IgD-negative memory B cell (primary cell): Measurements from ENCODE around the gene RSPH6A. TPM values are rescaled to one million over a fixed set of nuclear protein-coding genes. Genes with fewer than 3 reads are reported as not detected.

ENCODE experiments used
- H3K27ac Mint-ChIP-seq, 3 donors: one replicate each; pipeline ENCODE4 v1.8.0; 2020 to 2022; ENCODE audit warnings: mild to moderate bottlenecking in 3 of 3, mixed read lengths in 3 of 3, moderate library complexity in 1 of 3
- H3K27me3 Mint-ChIP-seq: one replicate; pipeline ENCODE4 v1.8.0; 2021; ENCODE audit warnings: mixed read lengths
- H3K36me3 Mint-ChIP-seq: one replicate; pipeline ENCODE4 v1.8.0; 2020; ENCODE audit warnings: mild to moderate bottlenecking, mixed read lengths
- H3K4me1 Mint-ChIP-seq, 3 donors: one replicate each; pipeline ENCODE4 v1.8.0; 2020 to 2022; ENCODE audit warnings: mixed read lengths in 3 of 3, mild to moderate bottlenecking in 1 of 3
- H3K4me3 Mint-ChIP-seq, 4 donors: one replicate each; pipeline ENCODE4 v1.8.0; 2020 to 2022; ENCODE audit warnings: mild to moderate bottlenecking in 4 of 4, mixed read lengths in 4 of 4, moderate library complexity in 3 of 4
- H3K9me3 Mint-ChIP-seq, 3 donors: one replicate each; pipeline ENCODE4 v1.8.0; 2020 to 2021; ENCODE audit warnings: mixed read lengths in 3 of 3, mild to moderate bottlenecking in 1 of 3
- polyA plus RNA-seq: library from polyadenylated mRNA; unstranded; fragments of 300-500 nt; fragmentation: Illumina TruSeq; gene quantifications from one replicate; pipeline ENCODE4 v1.2.3, GENCODE V29; 2021

The RSPH6A gene
- not detected for polyA plus RNA-seq

GRCh38 chr19:45814851-45815480, at the start of gene RSPH6A:
RSPH6A (minus strand) TSS chr19:45815308; CDS start chr19:45815176, 132 bp downstream.
- peaks cover 8% of the 10 kb centered on the region for H3K27me3 Mint-ChIP-seq
- no peaks in the 10 kb centered on the region for H3K9me3 Mint-ChIP-seq
- H3K4me3 Mint-ChIP-seq, result peak within 1 kb of the TSS in 1 of 4 donors; percentile 28
- H3K27ac Mint-ChIP-seq, result no peak within 1 kb of the TSS
- no peaks in the 10 kb centered on the region for H3K36me3 Mint-ChIP-seq
- peaks cover 3 to 8% (median 5%) of the 10 kb centered on the region in 3 donors for H3K4me1 Mint-ChIP-seq

GRCh38 chr19:45864629-45865082, 49.5 kb upstream of the RSPH6A start:
- peaks cover 2% of the 10 kb centered on the region for H3K36me3 Mint-ChIP-seq
- no peak overlapping the region for H3K27ac Mint-ChIP-seq
- H3K4me3 Mint-ChIP-seq, result peak overlapping the region in 3 of 4 donors; percentile 48 to 84 (median 58)
- peaks cover 14 to 20% (median 14%) of the 10 kb centered on the region in 3 donors for H3K4me1 Mint-ChIP-seq
- peaks cover 0 to 2% (median 0%) of the 10 kb centered on the region in 3 donors for H3K9me3 Mint-ChIP-seq
- peaks cover 16% of the 10 kb centered on the region for H3K27me3 Mint-ChIP-seq

- peaks cover 14 to 22% (median 14%) of the 10 kb centered on the region in 3 donors for H3K4me1 Mint-ChIP-seq
- peak within 1 kb of the TSS; percentile 89 to 99 (median 94) for H3K4me3 Mint-ChIP-seq
- H3K27ac Mint-ChIP-seq, result peak within 1 kb of the TSS; percentile 79 to 98 (median 80)
- peaks cover 0 to 2% (median 0%) of the 10 kb centered on the region in 3 donors for H3K9me3 Mint-ChIP-seq
- H3K36me3 Mint-ChIP-seq, result peaks cover 2% of the 10 kb centered on the region
- peaks cover 16% of the 10 kb centered on the region for H3K27me3 Mint-ChIP-seq
Measured at GRCh38 chr19:45863840-45864628, 48.9 kb upstream of the RSPH6A start, which contains the start of gene FOXA3. FOXA3 (plus strand) TSS chr19:45864326; CDS start chr19:45864457, 131 bp downstream.

- Mint-ChIP-seq H3K4me1 (peaks cover 14 to 22% (median 14%) of the 10 kb centered on the region in 3 donors), H3K36me3 (peaks cover 2% of the 10 kb centered on the region), H3K27me3 (peaks cover 16% of the 10 kb centered on the region), H3K9me3 (peaks cover 0 to 2% (median 0%) of the 10 kb centered on the region in 3 donors), H3K27ac (peak overlapping the region; percentile 79 to 98 (median 80)), H3K4me3 (peak overlapping the region; percentile 89 to 99 (median 94))
Measured at GRCh38 chr19:45863335-45863839, 48.3 kb upstream of the RSPH6A start.

DNA sequence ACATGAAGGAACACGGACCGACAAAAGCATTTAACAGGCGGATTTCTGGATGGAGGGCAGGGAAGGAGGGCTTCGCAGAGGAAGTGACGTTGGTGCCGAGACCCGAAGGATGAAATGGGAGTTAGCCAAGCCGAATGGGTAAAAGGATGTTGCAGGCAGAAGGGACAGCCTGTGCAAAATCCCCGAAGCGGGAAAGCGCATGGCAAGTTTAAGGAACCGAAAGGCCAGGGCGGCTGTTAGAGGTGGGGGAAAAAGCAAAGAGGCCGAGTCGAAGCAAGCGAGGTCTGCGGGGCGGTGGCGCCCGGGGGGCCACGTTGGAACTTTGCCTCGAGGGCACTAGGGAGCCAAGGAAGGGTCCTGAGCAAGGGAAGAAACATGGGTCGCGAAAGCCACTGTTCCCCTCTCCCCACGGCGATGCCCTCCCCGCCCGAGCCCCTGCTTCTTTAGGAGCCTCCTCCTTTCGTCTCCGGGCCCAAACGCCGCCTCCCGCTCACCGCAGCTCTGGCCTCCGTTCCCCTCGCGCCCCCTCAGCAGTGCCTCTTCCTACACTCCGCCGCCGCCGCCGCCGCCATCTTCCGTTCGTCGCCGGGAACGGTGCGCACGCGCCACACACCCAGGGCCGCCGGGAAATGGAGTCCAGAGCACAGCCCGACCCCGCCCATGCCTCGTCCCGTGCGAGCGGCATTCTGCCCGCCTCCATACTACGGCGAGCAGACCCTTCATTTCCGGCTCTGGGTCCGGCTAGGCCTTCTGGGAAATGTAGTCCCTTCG, 47.6 kb upstream of the RSPH6A start, which contains the start of gene SYMPK:
TSS of gene SYMPK (minus strand) at position 584 of the 771 bp plus-strand sequence. CDS start 8,652 bp downstream, outside the sequence.
- peaks cover 18 to 22% (median 18%) of the 10 kb centered on the region in 3 donors for H3K4me1 Mint-ChIP-seq
- peak within 1 kb of the TSS; percentile 89 to 99 (median 94) for H3K4me3 Mint-ChIP-seq
- H3K36me3 Mint-ChIP-seq, result no peaks in the 10 kb centered on the region
- H3K27ac Mint-ChIP-seq, result peak within 1 kb of the TSS; percentile 79 to 98 (median 80)
- H3K27me3 Mint-ChIP-seq, result peaks cover 16% of the 10 kb centered on the region
- H3K9me3 Mint-ChIP-seq, result peaks cover 0 to 2% (median 0%) of the 10 kb centered on the region in 3 donors

DNA sequence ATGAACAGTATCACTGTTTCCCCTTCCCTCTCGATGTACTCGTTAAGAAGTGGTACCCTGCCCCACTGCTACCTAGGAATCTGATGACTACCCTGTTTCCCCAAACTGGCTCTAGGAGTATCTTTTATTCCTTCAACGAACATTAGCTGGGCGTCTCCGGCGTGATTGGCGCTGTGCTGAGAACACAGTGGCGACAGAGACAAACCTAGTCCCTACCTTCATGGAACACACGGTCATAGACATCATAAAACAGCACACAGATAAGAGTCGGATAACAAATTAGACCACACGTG, 47.1 kb upstream of the RSPH6A start:
- Mint-ChIP-seq H3K27ac (peak overlapping the region; percentile 79 to 98 (median 80)), H3K9me3 (peaks cover 0 to 2% (median 0%) of the 10 kb centered on the region in 3 donors), H3K4me3 (peak overlapping the region; percentile 89 to 99 (median 94)), H3K27me3 (peaks cover 16% of the 10 kb centered on the region), H3K36me3 (no peaks in the 10 kb centered on the region), H3K4me1 (peaks cover 18 to 22% (median 18%) of the 10 kb centered on the region in 3 donors)

- peak overlapping the region; percentile 89 to 99 (median 94) for H3K4me3 Mint-ChIP-seq
- peak overlapping the region; percentile 79 to 98 (median 80) for H3K27ac Mint-ChIP-seq
- peaks cover 0 to 2% (median 0%) of the 10 kb centered on the region in 3 donors for H3K9me3 Mint-ChIP-seq
- H3K27me3 Mint-ChIP-seq, result peaks cover 16% of the 10 kb centered on the region
- peaks cover 18 to 22% (median 22%) of the 10 kb centered on the region in 3 donors for H3K4me1 Mint-ChIP-seq
- H3K36me3 Mint-ChIP-seq, result peaks cover under 1% of the 10 kb centered on the region
Measured at GRCh38 chr19:45860359-45861259, 45.5 kb upstream of the RSPH6A start.

DNA sequence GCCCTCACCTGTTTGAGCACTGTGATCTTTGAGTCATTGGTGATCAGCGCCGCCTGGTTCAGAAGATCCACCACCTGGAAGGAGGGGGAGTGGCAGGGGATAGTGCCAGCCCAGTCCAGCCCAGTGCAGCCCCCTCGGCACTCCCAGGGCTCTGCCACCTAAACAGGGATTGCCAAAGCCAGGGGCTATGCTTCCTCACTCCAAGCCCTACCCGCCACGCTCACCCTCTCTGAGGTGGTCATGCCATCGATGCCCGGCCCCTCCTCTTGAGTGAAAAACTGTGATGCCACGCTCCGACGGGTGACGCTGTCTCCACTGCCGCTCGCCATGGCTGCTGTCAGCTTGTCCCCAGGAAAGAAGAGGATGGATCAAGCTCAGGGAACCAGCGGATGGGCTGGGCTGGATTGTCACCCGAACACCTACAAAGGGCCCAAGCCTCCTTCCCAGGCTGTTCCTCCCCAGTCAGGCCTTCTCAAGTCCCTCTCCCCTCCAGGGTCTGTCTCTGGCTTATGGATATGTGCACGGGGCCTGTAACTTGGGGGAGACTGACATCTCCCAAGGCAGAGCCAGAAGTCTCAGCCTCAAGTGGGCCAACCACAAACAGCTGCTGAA, 39.2 kb upstream of the RSPH6A start:
- Mint-ChIP-seq H3K9me3 (no peaks in the 10 kb centered on the region), H3K27ac (peak overlapping the region in 2 of 3 donors; percentile 23 to 74), H3K36me3 (peaks cover 8% of the 10 kb centered on the region), H3K27me3 (no peaks in the 10 kb centered on the region), H3K4me1 (peaks cover 0 to 8% (median 6%) of the 10 kb centered on the region in 3 donors), H3K4me3 (no peak overlapping the region)

DNA sequence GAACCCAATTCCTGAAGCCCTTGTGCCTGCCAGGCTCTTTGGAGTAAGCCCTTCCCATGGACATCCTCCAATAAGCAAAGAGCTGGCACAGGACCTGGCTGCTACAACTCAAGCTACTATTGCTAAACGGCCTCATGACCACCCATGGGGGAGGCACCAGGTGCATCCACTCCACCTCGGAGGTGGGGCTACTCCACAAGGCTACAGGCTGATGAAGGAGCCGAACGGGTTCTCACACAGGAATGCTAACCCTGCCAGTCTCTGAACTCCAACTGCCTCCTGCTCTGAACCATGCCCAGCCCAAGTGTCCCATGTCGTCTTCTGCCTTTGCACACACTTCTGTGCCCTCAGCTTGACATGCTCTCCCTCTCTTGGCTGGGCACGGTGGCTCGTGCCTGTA, 37.9 kb upstream of the RSPH6A start:
- Mint-ChIP-seq H3K36me3 (peaks cover 8% of the 10 kb centered on the region), H3K9me3 (no peaks in the 10 kb centered on the region), H3K4me1 (peaks cover 0 to 4% (median 2%) of the 10 kb centered on the region in 3 donors), H3K27me3 (no peaks in the 10 kb centered on the region), H3K4me3 (no peak overlapping the region), H3K27ac (no peak overlapping the region)

GRCh38 chr19:45852145-45852750, 37.1 kb upstream of the RSPH6A start:
- no peaks in the 10 kb centered on the region for H3K27me3 Mint-ChIP-seq
- peaks cover 8% of the 10 kb centered on the region for H3K36me3 Mint-ChIP-seq
- H3K4me1 Mint-ChIP-seq, result peaks cover 0 to 4% (median 1%) of the 10 kb centered on the region in 3 donors
- H3K9me3 Mint-ChIP-seq, result no peaks in the 10 kb centered on the region
- H3K4me3 Mint-ChIP-seq, result no peak overlapping the region
- no peak overlapping the region for H3K27ac Mint-ChIP-seq

DNA sequence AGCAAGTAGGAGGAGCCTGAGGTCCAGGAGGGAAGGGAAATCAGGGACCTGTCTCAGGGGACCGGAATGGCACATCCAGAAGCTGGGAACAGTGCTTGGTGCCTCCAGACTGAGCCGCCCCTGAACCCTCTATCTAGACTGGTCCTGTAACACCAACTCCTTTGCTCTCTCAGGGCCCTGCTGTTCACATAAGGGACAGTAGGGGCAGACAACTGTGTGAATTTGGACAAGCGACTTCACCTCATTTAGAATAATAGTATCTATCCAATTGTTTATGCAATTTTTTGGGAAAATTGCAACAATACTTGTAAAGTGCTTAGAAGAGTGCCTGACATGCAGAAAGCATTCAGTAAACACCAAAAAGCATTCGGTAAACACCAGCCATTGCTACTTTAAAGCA, 33.8 kb upstream of the RSPH6A start:
- Mint-ChIP-seq H3K4me3 (no peak overlapping the region), H3K27me3 (no peaks in the 10 kb centered on the region), H3K27ac (no peak overlapping the region), H3K36me3 (peaks cover 10% of the 10 kb centered on the region), H3K4me1 (peaks cover 0 to 2% (median 0%) of the 10 kb centered on the region in 3 donors), H3K9me3 (no peaks in the 10 kb centered on the region)

GRCh38 chr19:45847663-45848062, 32.6 kb upstream of the RSPH6A start:
- Mint-ChIP-seq H3K4me1 (peaks cover 0 to 2% (median 0%) of the 10 kb centered on the region in 3 donors), H3K9me3 (no peaks in the 10 kb centered on the region)

GRCh38 chr19:45842198-45842597, 27.1 kb upstream of the RSPH6A start:
- Mint-ChIP-seq H3K27me3 (no peaks in the 10 kb centered on the region), H3K36me3 (peaks cover 16% of the 10 kb centered on the region), H3K4me3 (no peak overlapping the region), H3K9me3 (no peaks in the 10 kb centered on the region), H3K4me1 (peaks cover 0 to 2% (median 2%) of the 10 kb centered on the region in 3 donors), H3K27ac (no peak overlapping the region)

More at GRCh38 chr19:45847663-45848062, 32.6 kb upstream of the RSPH6A start:
- H3K4me3 Mint-ChIP-seq, result no peak overlapping the region
- peaks cover 10% of the 10 kb centered on the region for H3K36me3 Mint-ChIP-seq
- H3K27me3 Mint-ChIP-seq, result no peaks in the 10 kb centered on the region
- no peak overlapping the region for H3K27ac Mint-ChIP-seq
